A673 (cell line): ENCODE measurements around the gene TMEFF1. TPM values are rescaled to one million over a fixed set of nuclear protein-coding genes. Genes with fewer than 3 reads are reported as not detected.

Experiments
- BruUV-seq: library from RNA; stranded (reverse); fragments of 400-500 nt; replicated peaks from 2 replicates; lab custom pipeline; 2021; lab: Mats Ljungman, UMichigan
- CTCF ChIA-PET: fragments of 300-600 bp; sonication (Branson Sonifier 250); formaldehyde crosslinking; loops from one replicate; lab custom pipeline; 2022; ENCODE audit warnings: antibody characterized with exemption; lab: Charles Lee
- POLR2A ChIA-PET: fragments of 300-600 bp; sonication (Branson Sonifier 250); formaldehyde crosslinking; loops from one replicate; lab custom pipeline; 2022; ENCODE audit warnings: antibody characterized with exemption; ENCODE audit not compliant: low non-redundant PET; lab: Charles Lee
- DNase-seq: peaks from one replicate; pipeline ENCODE4 v3.0.0-alpha.2; 2015; ENCODE audit warnings: low spot score
- H3K27ac ChIP-seq: fragments of 200-600 bp; sonication (generic); 2 replicates; pipeline ENCODE4 v1.5.1; 2016; ENCODE audit warnings: mixed run types, low read depth, mild to moderate bottlenecking, mixed read lengths, antibody characterized with exemption, low read length; ENCODE audit not compliant: poor library complexity, severe bottlenecking
- H3K27me3 ChIP-seq: fragments of 200-600 bp; sonication (generic); replicated peaks from 2 replicates; pipeline ENCODE4 v1.6.1; 2017; ENCODE audit warnings: mixed run types, low read depth, mild to moderate bottlenecking, mixed read lengths, antibody characterized with exemption, low read length; ENCODE audit not compliant: insufficient read depth, poor library complexity
- H3K36me3 ChIP-seq: fragments of 200-600 bp; sonication (generic); 2 replicates; pipeline ENCODE4 v1.6.1; 2016; ENCODE audit warnings: mixed run types, mild to moderate bottlenecking, mixed read lengths, antibody characterized with exemption, low read length; ENCODE audit not compliant: insufficient read depth, poor library complexity, severe bottlenecking
- H3K4me1 ChIP-seq: fragments of 200-600 bp; sonication (generic); 2 replicates; pipeline ENCODE4 v1.6.1; 2017; ENCODE audit warnings: mixed run types, mild to moderate bottlenecking, mixed read lengths, antibody characterized with exemption, low read length; ENCODE audit not compliant: insufficient read depth, poor library complexity, severe bottlenecking
- H3K4me3 ChIP-seq: fragments of 200-600 bp; sonication (generic); 2 replicates; pipeline ENCODE4 v1.5.1; 2016; ENCODE audit warnings: low read depth, mixed run types, mild to moderate bottlenecking, mixed read lengths, low read length; ENCODE audit not compliant: poor library complexity, severe bottlenecking
- H3K9me3 ChIP-seq: fragments of 200-600 bp; sonication (generic); 2 replicates; pipeline ENCODE4 v1.6.1; 2016; ENCODE audit warnings: mixed run types, low read depth, mild to moderate bottlenecking, mixed read lengths, antibody characterized with exemption, low read length; ENCODE audit not compliant: poor library complexity, severe bottlenecking
- CTCF ChIP-seq: fragments of 300-800, 200-600 bp; sonication (generic); conservative IDR thresholded peaks from 2 replicates; pipeline ENCODE4 v1.5.1; 2017; ENCODE audit warnings: low read depth, mild to moderate bottlenecking, antibody characterized with exemption, low read length, moderate library complexity, mixed read lengths
- EZH2 ChIP-seq: fragments of 200-600 bp; sonication (generic); IDR thresholded peaks from 2 replicates; pipeline ENCODE4 v1.6.1; 2017; ENCODE audit warnings: borderline replicate concordance, low read depth, mild to moderate bottlenecking, mixed read lengths, antibody characterized with exemption, low read length; ENCODE audit not compliant: poor library complexity, severe bottlenecking
- intact Hi-C: fragments of 100-400 bp; cut with micrococcal nuclease; formaldehyde crosslinking; loops from one replicate; pipeline ENCODE4 v1.10.0; 2022; ENCODE audit not compliant: unreplicated experiment
- total RNA-seq: library from RNA; stranded (reverse); gene quantifications from 2 replicates; pipeline ENCODE4 v1.2.3, GENCODE V29; 2021

Gene TMEFF1
- total RNA-seq, 1 experiment from 2014 or later: 19.1 TPM

DNA sequence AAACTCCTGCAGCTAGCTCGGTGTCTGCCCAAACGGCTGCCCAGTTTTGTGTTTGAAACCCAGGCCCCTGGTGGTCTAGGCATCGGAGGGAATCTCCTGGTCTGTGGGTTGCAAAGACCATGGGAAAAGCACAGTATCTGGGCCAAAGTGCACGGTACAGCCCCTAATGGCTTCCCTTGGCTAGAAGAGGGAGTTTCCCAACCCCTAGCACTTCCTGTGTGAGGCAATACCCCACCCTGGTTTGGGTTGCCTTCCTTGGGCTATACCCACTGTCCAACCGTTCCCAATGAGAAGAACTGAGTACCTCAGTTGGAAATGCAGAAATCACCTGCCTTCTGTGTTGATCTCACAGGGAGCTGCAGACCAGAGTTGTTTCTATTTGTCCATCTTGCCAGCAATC lies 146.7 kb downstream of the TMEFF1 start:
- TF ChIP-seq CTCF (no peak), EZH2 (no peak)
- Histone ChIP-seq H3K27ac (no peak overlapping the region), H3K4me3 (no peak overlapping the region), H3K9me3 (no peaks in the 10 kb centered on the region), H3K27me3 (no peaks in the 10 kb centered on the region), H3K36me3 (no peaks in the 10 kb centered on the region), H3K4me1 (no peaks in the 10 kb centered on the region)
- CTCF ChIA-PET: no interaction called here
- no peak for DNase-seq
- POLR2A ChIA-PET: no interaction called here
- intact Hi-C loops: no loop called here
- no TSS peak for BruUV-seq

DNA sequence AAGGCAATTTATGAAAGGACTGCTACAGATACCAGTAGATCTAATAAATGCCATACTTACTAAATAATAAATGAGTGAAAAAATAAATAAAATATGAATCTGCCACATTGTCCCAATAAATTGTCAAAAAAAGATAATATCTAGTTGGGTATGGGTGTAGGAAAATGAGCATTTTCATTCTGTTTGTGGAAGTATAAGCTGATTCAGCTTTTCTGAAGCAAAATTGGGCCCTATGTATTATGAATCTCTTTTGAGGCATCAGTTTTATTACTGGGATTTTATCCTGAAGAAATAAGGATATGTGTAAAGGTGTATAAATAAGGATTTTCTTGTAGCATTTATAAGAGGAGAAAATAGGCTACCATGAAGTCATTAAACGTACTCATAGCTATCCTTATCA lies 151.0 kb downstream of the TMEFF1 start:
- Histone ChIP-seq H3K36me3 (no peaks in the 10 kb centered on the region), H3K9me3 (no peaks in the 10 kb centered on the region), H3K27ac (no peak overlapping the region), H3K4me1 (no peaks in the 10 kb centered on the region), H3K4me3 (no peak overlapping the region), H3K27me3 (peaks cover 3% of the 10 kb centered on the region)
- intact Hi-C loops: no loop called here
- TF ChIP-seq EZH2 (no peak), CTCF (no peak)
- DNase-seq: no peak
- BruUV-seq: no TSS peak
- POLR2A ChIA-PET: no interaction called here
- CTCF ChIA-PET: no interaction called here

DNA sequence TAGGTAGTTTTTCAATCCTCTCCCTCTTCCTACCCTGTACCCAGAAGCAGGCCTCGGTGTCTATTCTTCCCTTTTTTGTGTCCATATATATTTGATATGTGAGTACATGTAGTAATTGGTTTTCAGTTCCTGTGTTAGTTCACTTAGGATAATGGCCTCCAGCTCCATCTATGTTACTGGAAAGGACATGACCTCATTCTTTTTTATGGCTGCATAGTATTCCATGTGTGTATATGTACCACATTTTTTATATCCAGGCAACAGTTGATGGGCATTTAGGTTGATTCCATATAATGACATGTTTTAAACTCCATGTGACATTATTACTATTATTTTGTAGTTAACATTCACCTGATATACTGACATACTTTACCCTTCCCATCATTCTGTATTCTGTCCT lies 154.0 kb downstream of the TMEFF1 start:
- intact Hi-C loops: no loop called here
- peaks cover 27% of the 10 kb centered on the region for H3K27me3 ChIP-seq
- H3K4me3 ChIP-seq: no peak overlapping the region
- H3K4me1 ChIP-seq: no peaks in the 10 kb centered on the region
- no peak for DNase-seq
- no peaks in the 10 kb centered on the region for H3K9me3 ChIP-seq
- ChIA-PET CTCF (no interaction called here), POLR2A (no interaction called here)
- BruUV-seq: no TSS peak
- TF ChIP-seq EZH2 (no peak), CTCF (no peak)
- no peaks in the 10 kb centered on the region for H3K36me3 ChIP-seq
- H3K27ac ChIP-seq: no peak overlapping the region

Other genes with a start within 250 kb of the TMEFF1 start
- 42.7 and 46.7 TPM in 2 replicates for gene TEX10, start 120.2 kb upstream of the TMEFF1 start, total RNA-seq
- gene MSANTD3, start 46.0 kb upstream of the TMEFF1 start, total RNA-seq: 44.7 and 52.9 TPM in 2 replicates
- 3.9 and 5.0 TPM in 2 replicates for gene CAVIN4, start 104.9 kb downstream of the TMEFF1 start, total RNA-seq